HFF-Myc (cell line): Measurements from ENCODE around the gene MBNL1.
"Not testable (repeated sequence)": the region's sequence is repeated elsewhere in the genome, so short reads cannot be mapped to it uniquely, and the experiment has no call there.

Experiments used
- DNase-seq: peaks from one replicate; pipeline ENCODE4 v3.0.0-alpha.2; 2011; ENCODE audit warnings: low read depth; ENCODE audit errors: extremely low read depth
- H3K4me3 ChIP-seq: replicated peaks from 2 replicates; pipeline ENCODE4 v1.5.1; 2011; ENCODE audit warnings: low read depth, mild to moderate bottlenecking, control low read depth, low read length
- CTCF ChIP-seq: IDR thresholded peaks from 2 replicates; pipeline ENCODE4 v1.5.1; 2012; ENCODE audit warnings: mild to moderate bottlenecking, low read depth, low read length, control low read depth; ENCODE audit errors: missing control alignments

Gene MBNL1

GRCh38 chr3:152390647-152391046 is 121.9 kb downstream of the MBNL1 start:
- H3K4me3 ChIP-seq = no peak overlapping the region
- no peak for DNase-seq
- no peak for TF ChIP-seq CTCF

- TF ChIP-seq CTCF = no peak
- DNase-seq = no peak
- no peak overlapping the region for H3K4me3 ChIP-seq
These were observed 122.9 kb downstream of the MBNL1 start for GRCh38 chr3:152391671-152392070.

GRCh38 chr3:152392272-152392880 is 123.6 kb downstream of the MBNL1 start:
- no peak for DNase-seq
- no peak for TF ChIP-seq CTCF
- H3K4me3 ChIP-seq = no peak overlapping the region

- DNase-seq = no peak
- TF ChIP-seq CTCF = no peak
- H3K4me3 ChIP-seq = no peak overlapping the region
These were observed 125.5 kb downstream of the MBNL1 start for GRCh38 chr3:152394246-152394645.

- H3K4me3 ChIP-seq = no peak overlapping the region
- TF ChIP-seq CTCF = no peak
- no peak for DNase-seq
These were observed 127.0 kb downstream of the MBNL1 start for GRCh38 chr3:152395764-152396163.

- TF ChIP-seq CTCF = no peak
- no peak overlapping the region for H3K4me3 ChIP-seq
- DNase-seq = no peak
These were observed 128.1 kb downstream of the MBNL1 start for GRCh38 chr3:152396867-152397266.

GRCh38 chr3:152397348-152397747 is 128.6 kb downstream of the MBNL1 start:
- DNase-seq, H3K4me3 ChIP-seq: not testable (repeated sequence)
